Smooth muscle cell (in vitro differentiated cells): ENCODE results near the gene CHAF1A. TPM values are rescaled to one million over a fixed set of nuclear protein-coding genes. Genes with fewer than 3 reads are reported as not detected.

ENCODE experiments used
- DNase-seq: peaks from one replicate; lab custom pipeline; 2025; ENCODE audit not compliant: unreplicated experiment; lab: John Stamatoyannopoulos, UW
- H2AFZ ChIP-seq: fragments of 200-600 bp; sonication (generic); 2 replicates; pipeline ENCODE4 v1.6.0; 2016; ENCODE audit warnings: antibody characterized with exemption, low read depth, mild to moderate bottlenecking
- H3F3A ChIP-seq: fragments of 200-600 bp; sonication (generic); 2 replicates; pipeline ENCODE4 v1.6.0; 2017; ENCODE audit warnings: antibody characterized with exemption, low read depth
- H3K27ac ChIP-seq: fragments of 200-600 bp; sonication (generic); 2 replicates; pipeline ENCODE4 v1.5.1; 2016; ENCODE audit warnings: low read depth, mild to moderate bottlenecking
- H3K27me3 ChIP-seq: fragments of 200-600 bp; sonication (generic); 2 replicates; pipeline ENCODE4 v1.6.1; 2016; ENCODE audit warnings: low read depth, mild to moderate bottlenecking
- H3K36me3 ChIP-seq: fragments of 200-600 bp; sonication (generic); 2 replicates; pipeline ENCODE4 v1.5.1; 2016; ENCODE audit warnings: low read depth
- H3K4me1 ChIP-seq: fragments of 200-600 bp; sonication (generic); 2 replicates; pipeline ENCODE4 v1.5.1; 2016; ENCODE audit warnings: low read depth
- H3K4me2 ChIP-seq: fragments of 200-600 bp; sonication (generic); 2 replicates; pipeline ENCODE4 v1.6.0; 2016; ENCODE audit warnings: mild to moderate bottlenecking
- H3K4me3 ChIP-seq: fragments of 200-600 bp; sonication (generic); 2 replicates; pipeline ENCODE4 v1.5.1; 2016; ENCODE audit warnings: mild to moderate bottlenecking
- H3K79me2 ChIP-seq: fragments of 200-600 bp; sonication (generic); 2 replicates; pipeline ENCODE4 v1.6.0; 2016; ENCODE audit warnings: low read depth, mild to moderate bottlenecking
- H3K9ac ChIP-seq: fragments of 200-600 bp; sonication (generic); 2 replicates; pipeline ENCODE4 v1.6.0; 2016; ENCODE audit warnings: low read depth
- H3K9me3 ChIP-seq: fragments of 200-600 bp; sonication (generic); replicated peaks from 2 replicates; pipeline ENCODE4 v1.5.1; 2016; ENCODE audit warnings: low read depth
- H4K20me1 ChIP-seq: fragments of 200-600 bp; sonication (generic); 2 replicates; pipeline ENCODE4 v1.6.0; 2016; ENCODE audit warnings: low read depth
- WGBS: methylation state at CpG from one replicate; pipeline ENCODE4 v1.1.7; 2016; ENCODE audit warnings: low lambda C conversion rate; 5-methylcytosine and 5-hydroxymethylcytosine counted together
- polyA plus RNA-seq: library from polyadenylated mRNA; unstranded; fragments of >200 nt; fragmentation: Nextera tagmentation; extraction: Ambion mirVana; gene quantifications from 2 replicates; pipeline ENCODE4 v1.2.1, GENCODE V29; 2016
- total RNA-seq: library from RNA; depleted of rRNA; stranded (reverse); fragments of >200 nt; gene quantifications from 2 replicates; pipeline ENCODE4 v1.2.3, GENCODE V29; 2014
- TF ChIP-seq, protein P1 (sequence below): fragments of 200-600 bp; sonication (generic); IDR thresholded peaks from 2 replicates; pipeline ENCODE4 v1.5.1; 2017; ENCODE audit warnings: borderline replicate concordance, mild to moderate bottlenecking, antibody characterized with exemption; ENCODE audit not compliant: insufficient read depth, poor library complexity, severe bottlenecking

Gene CHAF1A
- total and polyA plus RNA-seq, 2 experiments from 2014 or later: 3.8 to 11.4 TPM

GRCh38 chr19:4391701-4392483, 10.5 kb upstream of the CHAF1A start:
- TF ChIP-seq, protein P1, sequence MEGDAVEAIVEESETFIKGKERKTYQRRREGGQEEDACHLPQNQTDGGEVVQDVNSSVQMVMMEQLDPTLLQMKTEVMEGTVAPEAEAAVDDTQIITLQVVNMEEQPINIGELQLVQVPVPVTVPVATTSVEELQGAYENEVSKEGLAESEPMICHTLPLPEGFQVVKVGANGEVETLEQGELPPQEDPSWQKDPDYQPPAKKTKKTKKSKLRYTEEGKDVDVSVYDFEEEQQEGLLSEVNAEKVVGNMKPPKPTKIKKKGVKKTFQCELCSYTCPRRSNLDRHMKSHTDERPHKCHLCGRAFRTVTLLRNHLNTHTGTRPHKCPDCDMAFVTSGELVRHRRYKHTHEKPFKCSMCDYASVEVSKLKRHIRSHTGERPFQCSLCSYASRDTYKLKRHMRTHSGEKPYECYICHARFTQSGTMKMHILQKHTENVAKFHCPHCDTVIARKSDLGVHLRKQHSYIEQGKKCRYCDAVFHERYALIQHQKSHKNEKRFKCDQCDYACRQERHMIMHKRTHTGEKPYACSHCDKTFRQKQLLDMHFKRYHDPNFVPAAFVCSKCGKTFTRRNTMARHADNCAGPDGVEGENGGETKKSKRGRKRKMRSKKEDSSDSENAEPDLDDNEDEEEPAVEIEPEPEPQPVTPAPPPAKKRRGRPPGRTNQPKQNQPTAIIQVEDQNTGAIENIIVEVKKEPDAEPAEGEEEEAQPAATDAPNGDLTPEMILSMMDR: no peak
- peaks cover 100% of the 10 kb centered on the region for H4K20me1 ChIP-seq
- DNase-seq: no peak
- peak overlapping the region; percentile 81 for H3K4me2 ChIP-seq
- H3K79me2 ChIP-seq: peaks cover 95% of the 10 kb centered on the region
- no peak overlapping the region for H2AFZ ChIP-seq
- peak overlapping the region; percentile 89 for H3K27ac ChIP-seq
- no peaks in the 10 kb centered on the region for H3K36me3 ChIP-seq
- no peaks in the 10 kb centered on the region for H3K9me3 ChIP-seq
- 64% methylated on average over 20 of the region's 20 CpGs for WGBS
- H3K4me1 ChIP-seq: peaks cover 66% of the 10 kb centered on the region
- H3F3A ChIP-seq: peaks cover 51% of the 10 kb centered on the region
- no peaks in the 10 kb centered on the region for H3K27me3 ChIP-seq
- H3K9ac ChIP-seq: peak overlapping the region; percentile 57
- no peak overlapping the region for H3K4me3 ChIP-seq

DNA sequence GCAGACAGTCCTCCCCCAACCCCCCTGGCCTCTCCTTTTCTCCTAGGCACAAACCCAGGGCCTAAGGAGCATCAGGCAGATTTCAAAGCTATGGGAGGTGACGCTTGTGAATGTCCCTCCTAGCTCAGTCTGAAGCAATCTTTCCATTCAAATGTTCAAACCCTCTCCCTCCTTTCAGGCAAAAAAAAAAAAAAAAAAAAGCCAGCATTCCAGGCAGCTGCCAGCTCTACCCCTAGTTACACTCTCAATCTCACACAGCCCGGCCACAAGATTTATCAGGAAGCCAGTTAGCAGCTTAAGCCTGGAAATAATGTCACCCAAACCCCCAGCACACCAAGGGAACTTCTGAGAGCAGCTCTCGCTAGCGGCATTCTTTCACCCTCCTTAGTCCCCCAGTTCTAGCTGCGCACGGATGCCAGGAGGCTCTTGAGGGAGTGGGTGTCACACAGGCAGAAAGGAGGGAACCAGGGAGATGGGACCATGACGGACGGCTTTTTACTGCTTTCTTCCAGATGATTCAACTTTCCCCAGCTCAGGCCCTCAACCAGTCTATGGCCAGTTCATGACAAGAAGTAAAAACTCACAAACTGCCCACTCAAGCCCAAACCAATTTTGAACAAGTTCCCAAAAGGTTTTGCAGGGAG, 8.4 kb upstream of the CHAF1A start:
- WGBS: 19% methylated on average over 8 of the region's 8 CpGs
- H2AFZ ChIP-seq: no peak overlapping the region
- peaks cover 51% of the 10 kb centered on the region for H3F3A ChIP-seq
- H3K36me3 ChIP-seq: no peaks in the 10 kb centered on the region
- peak overlapping the region; percentile 81 for H3K4me2 ChIP-seq
- peak overlapping the region; percentile 18 for H3K9ac ChIP-seq
- peaks cover 95% of the 10 kb centered on the region for H3K79me2 ChIP-seq
- peaks cover 63% of the 10 kb centered on the region for H3K4me1 ChIP-seq
- no peaks in the 10 kb centered on the region for H3K27me3 ChIP-seq
- H4K20me1 ChIP-seq: peaks cover 100% of the 10 kb centered on the region
- H3K4me3 ChIP-seq: peak overlapping the region; percentile 17
- H3K27ac ChIP-seq: peak overlapping the region; percentile 89
- DNase-seq: peak; percentile 28
- no peaks in the 10 kb centered on the region for H3K9me3 ChIP-seq
- TF ChIP-seq, protein P1: no peak

- H2AFZ ChIP-seq: no peak overlapping the region
- no peak for DNase-seq
- H3K4me1 ChIP-seq: peaks cover 38% of the 10 kb centered on the region
- peaks cover 53% of the 10 kb centered on the region for H3F3A ChIP-seq
- peak overlapping the region; percentile 52 for H3K27ac ChIP-seq
- no peaks in the 10 kb centered on the region for H3K36me3 ChIP-seq
- no peak overlapping the region for H3K4me3 ChIP-seq
- TF ChIP-seq, protein P1: no peak
- peaks cover 77% of the 10 kb centered on the region for H4K20me1 ChIP-seq
- 81% methylated on average over 15 of the region's 15 CpGs for WGBS
- no peak overlapping the region for H3K9ac ChIP-seq
- H3K27me3 ChIP-seq: no peaks in the 10 kb centered on the region
- H3K9me3 ChIP-seq: no peaks in the 10 kb centered on the region
- peaks cover 76% of the 10 kb centered on the region for H3K79me2 ChIP-seq
- peak overlapping the region; percentile 31 for H3K4me2 ChIP-seq
These were observed 5.3 kb upstream of the CHAF1A start for GRCh38 chr19:4396949-4397783.
